Endothelial cell of umbilical vein (primary cell): ENCODE results near the gene EMX1. TPM values are rescaled to one million over a fixed set of nuclear protein-coding genes. Genes with fewer than 3 reads are reported as not detected.

Experiments
- BruUV-seq: library from RNA; stranded (reverse); fragments of 400-500 nt; replicated peaks from 2 replicates; lab custom pipeline; 2021; lab: Mats Ljungman, UMichigan
- CTCF ChIA-PET: fragments of 300-600, 350-600 bp; sonication (Branson Sonifier 250); formaldehyde crosslinking; loops from one replicate; lab custom pipeline; 2021; ENCODE audit warnings: antibody characterized with exemption, inconsistent platforms; lab: Charles Lee
- POLR2A ChIA-PET: fragments of 300-600, 350-600 bp; sonication (Branson Sonifier 250); formaldehyde crosslinking; loops from one replicate; lab custom pipeline; 2021; ENCODE audit warnings: antibody characterized with exemption, inconsistent platforms; lab: Charles Lee
- DNase-seq: peaks from one replicate; pipeline ENCODE4 v3.0.0-alpha.2; 2011; ENCODE audit warnings: low read depth, low spot score
- FAIRE-seq: peaks from 2 replicates; lab custom pipeline; 2011; peaks lifted over from hg19 to GRCh38; lab: Jason Lieb, UNC
- H2AFZ ChIP-seq: 2 replicates; pipeline ENCODE4 v1.6.0; 2012; ENCODE audit warnings: low read depth, low read length, control low read depth, inconsistent platforms
- H3K27ac ChIP-seq: 2 replicates; pipeline ENCODE4 v1.5.1; 2011; ENCODE audit warnings: low read depth, mild to moderate bottlenecking, control low read depth, low read length, moderate library complexity; ENCODE audit not compliant: insufficient read depth
- H3K27me3 ChIP-seq, 2 experiments: 2 replicates each; pipeline versions ENCODE4 v1.6.0 to v1.6.1; 2011; ENCODE audit warnings: low read length in 2 of 2, mixed read lengths in 1 of 2; ENCODE audit not compliant: control insufficient read depth in 2 of 2, insufficient read depth in 2 of 2
- H3K36me3 ChIP-seq, 2 experiments: 2 replicates in 1 of 2; 3 replicates in 1 of 2; pipeline ENCODE4 v1.5.1; 2011; ENCODE audit warnings: low read length in 2 of 2, mild to moderate bottlenecking in 1 of 2, moderate library complexity in 1 of 2; ENCODE audit not compliant: control insufficient read depth in 2 of 2, insufficient read depth in 2 of 2; ENCODE audit errors: extremely low read depth in 1 of 2
- H3K4me1 ChIP-seq: 3 replicates; pipeline ENCODE4 v1.5.1; 2011; ENCODE audit warnings: mild to moderate bottlenecking, low read length; ENCODE audit not compliant: control insufficient read depth, insufficient read depth; ENCODE audit errors: extremely low read depth
- H3K4me2 ChIP-seq: 2 replicates; pipeline ENCODE4 v1.6.1; 2011; ENCODE audit warnings: low read length, control low read depth, mixed read lengths; ENCODE audit not compliant: insufficient read depth
- H3K4me3 ChIP-seq, 3 experiments: fragments of 200-600 bp in 1 of 3; sonication (generic), shearing (Covaris generic) in 1 of 3; replicated peaks in 1 of 3; 2 replicates each; pipeline ENCODE4 v1.5.1; 2011 to 2016; ENCODE audit warnings: control low read depth in 3 of 3, low read length in 3 of 3, mild to moderate bottlenecking in 2 of 3, inconsistent platforms in 1 of 3, low read depth in 1 of 3, moderate library complexity in 1 of 3; ENCODE audit not compliant: insufficient read depth in 1 of 3
- H3K79me2 ChIP-seq: 2 replicates; pipeline ENCODE4 v1.6.0; 2012; ENCODE audit warnings: low read length, inconsistent platforms; ENCODE audit not compliant: control insufficient read depth, insufficient read depth
- H3K9ac ChIP-seq: replicated peaks from 2 replicates; pipeline ENCODE3; 2011; ENCODE audit warnings: low read length, control low read depth; ENCODE audit not compliant: insufficient read depth; ENCODE audit errors: extremely low read depth
- H3K9me1 ChIP-seq: replicated peaks from 3 replicates; pipeline ENCODE4 v1.6.0; 2011; ENCODE audit warnings: mild to moderate bottlenecking, low read length; ENCODE audit not compliant: control insufficient read depth, insufficient read depth; ENCODE audit errors: extremely low read depth
- H3K9me3 ChIP-seq: replicated peaks from 2 replicates; pipeline ENCODE4 v1.5.1; 2012; ENCODE audit warnings: low read length, inconsistent platforms; ENCODE audit not compliant: control insufficient read depth, insufficient read depth
- H4K20me1 ChIP-seq: replicated peaks from 2 replicates; pipeline ENCODE3; 2011; ENCODE audit warnings: mild to moderate bottlenecking, low read length; ENCODE audit not compliant: control insufficient read depth, insufficient read depth; ENCODE audit errors: extremely low read depth
- CTCF ChIP-seq, 2 donors: IDR thresholded peaks; 1 replicate in 1 of 2; 2 replicates in 1 of 2; pipeline ENCODE4 v1.5.1; 2011; ENCODE audit warnings: low read length in 2 of 2, mild to moderate bottlenecking in 2 of 2, moderate library complexity in 2 of 2, control low read depth in 1 of 2, inconsistent platforms in 1 of 2, low read depth in 1 of 2; ENCODE audit not compliant: insufficient read depth in 1 of 2; ENCODE audit errors: extremely low read depth in 1 of 2
- EZH2 ChIP-seq: IDR thresholded peaks from 2 replicates; pipeline ENCODE4 v1.6.1; 2012; ENCODE audit warnings: borderline replicate concordance, low read depth, mild to moderate bottlenecking, moderate library complexity, low read length, inconsistent platforms; ENCODE audit not compliant: severe bottlenecking
- FOS ChIP-seq: IDR thresholded peaks from 2 replicates; pipeline ENCODE4 v1.6.1; 2011; ENCODE audit warnings: mild to moderate bottlenecking, low read length, moderate library complexity, borderline replicate concordance; ENCODE audit not compliant: insufficient read depth
- GATA2 ChIP-seq: IDR thresholded peaks from 2 replicates; pipeline ENCODE4 v1.7.0; 2011; ENCODE audit warnings: low read depth, mild to moderate bottlenecking, moderate library complexity, mixed read lengths, low read length; ENCODE audit not compliant: insufficient read length, insufficient read depth
- JUN ChIP-seq: IDR thresholded peaks from 2 replicates; pipeline ENCODE4 v1.6.1; 2011; ENCODE audit warnings: borderline replicate concordance, low read depth; ENCODE audit not compliant: insufficient read length, insufficient read depth
- MAX ChIP-seq: IDR thresholded peaks from 2 replicates; pipeline ENCODE4 v1.6.1; 2011; ENCODE audit not compliant: insufficient read depth, insufficient read length
- MYC ChIP-seq: IDR thresholded peaks from one replicate; pipeline ENCODE4 v1.6.1; 2011; ENCODE audit warnings: mild to moderate bottlenecking, low read depth, low read length
- POLR2A ChIP-seq: IDR thresholded peaks from 2 replicates; pipeline ENCODE4 v1.6.1; 2012; ENCODE audit warnings: low read depth, mild to moderate bottlenecking, control low read depth, low read length
- POLR2AphosphoS5 ChIP-seq: IDR thresholded peaks from 2 replicates; pipeline ENCODE4 v1.6.1; 2012; ENCODE audit warnings: low read depth, mild to moderate bottlenecking, control low read depth, low read length, moderate library complexity; ENCODE audit not compliant: insufficient read depth
- dilution Hi-C: fragments of 300-500 bp; cut with MboI; formaldehyde crosslinking; loops from one replicate; pipeline ENCODE4 v1.15.0; 2019; ENCODE audit warnings: low sequenced_read_pairs; ENCODE audit not compliant: extremely low pct_ligation_motif_present
- intact Hi-C: fragments of 100-400 bp; cut with micrococcal nuclease; formaldehyde crosslinking; loops from one replicate; pipeline ENCODE4 v1.10.0; 2022
- polyA plus RNA-seq, 4 experiments: library from polyadenylated mRNA; depleted of rRNA in 3 of 4; stranded (reverse) in 3 of 4; unstranded in 1 of 4; fragments of >200 nt; gene quantifications; 2 replicates each; pipeline versions ENCODE4 v1.2.1 to v1.2.3, GENCODE V29; 2011 to 2012; ENCODE audit warnings: missing spikeins in 1 of 4
- total RNA-seq: library from RNA; stranded (reverse); gene quantifications from 2 replicates; pipeline ENCODE4 v1.2.3, GENCODE V29; 2021

EMX1 gene
- total and polyA plus RNA-seq, 2 donors (not counting 3 experiments of a cell fraction or from before 2014, with no cell fraction given): not detected

GRCh38 chr2:72956050-72956395 is 38.7 kb downstream of the EMX1 start:
- H3K36me3 ChIP-seq: no peaks in the 10 kb centered on the region
- H3K27ac ChIP-seq: no peak overlapping the region
- H4K20me1 ChIP-seq: no peaks in the 10 kb centered on the region
- no TSS peak for BruUV-seq
- no peaks in the 10 kb centered on the region for H3K4me1 ChIP-seq
- H2AFZ ChIP-seq: no peak overlapping the region
- H3K9me3 ChIP-seq: no peaks in the 10 kb centered on the region
- intact Hi-C loops (no loop called here), dilution Hi-C loops (no loop called here)
- H3K79me2 ChIP-seq: no peaks in the 10 kb centered on the region
- H3K9me1 ChIP-seq: no peaks in the 10 kb centered on the region
- no peak overlapping the region for H3K4me2 ChIP-seq
- DNase-seq (no peak), FAIRE-seq (no peak)
- TF ChIP-seq CTCF (IDR thresholded peaks at IDR 0.05; ENCODE audit: extremely low read depth in 1 of 2, insufficient read depth in 1 of 2, low read depth in 1 of 2, low read length in 2 of 2): no peak
- TF ChIP-seq EZH2: no peak
- TF ChIP-seq MYC: no peak
- TF ChIP-seq MAX: no peak
- no peak for TF ChIP-seq GATA2
- TF ChIP-seq FOS: no peak
- H3K4me3 ChIP-seq: no peak overlapping the region
- CTCF ChIA-PET: no interaction called here
- POLR2A ChIA-PET: no interaction called here
- no peak overlapping the region for H3K9ac ChIP-seq
- H3K27me3 ChIP-seq: no peaks in the 10 kb centered on the region

GRCh38 chr2:72956936-72957335 is 39.6 kb downstream of the EMX1 start:
- H3K36me3 ChIP-seq: no peaks in the 10 kb centered on the region
- no peaks in the 10 kb centered on the region for H3K9me3 ChIP-seq
- no peak overlapping the region for H3K4me3 ChIP-seq
- no peak overlapping the region for H3K4me2 ChIP-seq
- no peak overlapping the region for H3K9ac ChIP-seq
- no peaks in the 10 kb centered on the region for H3K27me3 ChIP-seq
- DNase-seq (no peak), FAIRE-seq (no peak)
- no peaks in the 10 kb centered on the region for H3K9me1 ChIP-seq
- no peaks in the 10 kb centered on the region for H4K20me1 ChIP-seq
- H3K4me1 ChIP-seq: no peaks in the 10 kb centered on the region
- ChIA-PET CTCF (interaction anchor here (2.8 kb wide), 1 partner anchor 17 kb away, joined by 9 read pairs; no protein-coding TSS in a partner anchor), POLR2A (no interaction called here)
- intact Hi-C loops: no loop called here
- no peak overlapping the region for H2AFZ ChIP-seq
- no peaks in the 10 kb centered on the region for H3K79me2 ChIP-seq
- no peak overlapping the region for H3K27ac ChIP-seq
- TF ChIP-seq CTCF (IDR thresholded peaks at IDR 0.05; ENCODE audit: extremely low read depth in 1 of 2, insufficient read depth in 1 of 2, low read depth in 1 of 2, low read length in 2 of 2) (no peak), POLR2A (no peak), FOS (no peak), EZH2 (no peak), MYC (no peak), GATA2 (no peak), MAX (no peak), JUN (no peak), POLR2AphosphoS5 (no peak)
- BruUV-seq: no TSS peak
- dilution Hi-C loops: no loop called here
